22Rv1 (cell line): ENCODE data around the gene CALML5.

Source experiments
- H3K27ac ChIP-seq: fragments of 450-650 bp; 2 replicates; pipeline ENCODE4 v1.5.1; 2017
- ZFX ChIP-seq: fragments of 450-650 bp; IDR thresholded peaks from 2 replicates; pipeline ENCODE4 v1.6.1; 2017; ENCODE audit warnings: antibody characterized with exemption, borderline replicate concordance
- TF ChIP-seq, protein P1 (sequence below): fragments of 450-650 bp; IDR thresholded peaks from 2 replicates; pipeline ENCODE4 v1.5.1; 2017; ENCODE audit warnings: mild to moderate bottlenecking

CALML5 gene

DNA sequence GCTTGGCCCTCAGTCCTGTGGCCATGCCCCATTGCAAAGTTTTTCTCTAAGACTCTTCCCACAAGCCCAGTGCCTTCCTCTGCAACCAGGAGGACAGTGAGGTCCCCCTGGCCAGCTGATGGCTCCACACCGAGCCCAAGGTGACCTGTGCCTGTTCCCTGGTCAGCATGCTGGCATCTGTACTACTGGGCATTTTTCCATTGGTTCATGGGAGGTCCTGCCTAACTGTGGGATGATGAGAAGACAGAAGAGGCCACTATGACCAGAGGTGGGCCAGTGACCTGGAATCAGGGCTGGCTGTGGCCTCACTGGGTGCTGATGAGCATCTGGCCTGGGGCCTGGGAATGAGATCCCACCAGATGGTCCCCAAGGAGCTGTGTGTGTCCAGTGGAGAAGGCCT, 45.6 kb upstream of the CALML5 start:
- peak overlapping the region; percentile 96 for H3K27ac ChIP-seq
- TF ChIP-seq, protein P1, sequence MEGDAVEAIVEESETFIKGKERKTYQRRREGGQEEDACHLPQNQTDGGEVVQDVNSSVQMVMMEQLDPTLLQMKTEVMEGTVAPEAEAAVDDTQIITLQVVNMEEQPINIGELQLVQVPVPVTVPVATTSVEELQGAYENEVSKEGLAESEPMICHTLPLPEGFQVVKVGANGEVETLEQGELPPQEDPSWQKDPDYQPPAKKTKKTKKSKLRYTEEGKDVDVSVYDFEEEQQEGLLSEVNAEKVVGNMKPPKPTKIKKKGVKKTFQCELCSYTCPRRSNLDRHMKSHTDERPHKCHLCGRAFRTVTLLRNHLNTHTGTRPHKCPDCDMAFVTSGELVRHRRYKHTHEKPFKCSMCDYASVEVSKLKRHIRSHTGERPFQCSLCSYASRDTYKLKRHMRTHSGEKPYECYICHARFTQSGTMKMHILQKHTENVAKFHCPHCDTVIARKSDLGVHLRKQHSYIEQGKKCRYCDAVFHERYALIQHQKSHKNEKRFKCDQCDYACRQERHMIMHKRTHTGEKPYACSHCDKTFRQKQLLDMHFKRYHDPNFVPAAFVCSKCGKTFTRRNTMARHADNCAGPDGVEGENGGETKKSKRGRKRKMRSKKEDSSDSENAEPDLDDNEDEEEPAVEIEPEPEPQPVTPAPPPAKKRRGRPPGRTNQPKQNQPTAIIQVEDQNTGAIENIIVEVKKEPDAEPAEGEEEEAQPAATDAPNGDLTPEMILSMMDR, result no peak
- TF ChIP-seq ZFX, result no peak

- H3K27ac ChIP-seq, result peak overlapping the region; percentile 96
- no peak for TF ChIP-seq ZFX
- TF ChIP-seq, protein P1, result no peak
Observed at GRCh38 chr10:5544216-5544805, 44.9 kb upstream of the CALML5 start.

DNA sequence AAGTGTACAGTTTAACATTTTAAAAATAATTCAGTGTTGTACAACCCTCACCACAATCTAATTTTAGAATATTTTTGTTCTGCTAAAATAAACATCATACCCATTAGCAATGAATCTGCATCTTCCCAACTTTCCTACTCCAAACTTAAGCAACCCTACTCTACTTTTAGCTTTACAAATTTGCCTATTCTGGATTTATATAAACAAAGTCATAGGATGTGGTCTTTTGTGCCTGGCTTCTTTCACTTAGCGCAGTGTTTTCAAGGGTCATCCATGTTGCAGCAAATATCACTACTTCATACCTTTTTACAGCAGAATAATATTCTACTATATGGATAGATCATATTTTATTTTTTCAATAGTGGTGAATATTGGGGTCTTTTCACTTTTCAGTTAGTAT, 44.3 kb upstream of the CALML5 start:
- peak overlapping the region; percentile 96 for H3K27ac ChIP-seq
- TF ChIP-seq, protein P1, result no peak
- no peak for TF ChIP-seq ZFX

GRCh38 chr10:5542100-5542499, 42.7 kb upstream of the CALML5 start:
- TF ChIP-seq, protein P1, result no peak
- no peak for TF ChIP-seq ZFX
- H3K27ac ChIP-seq, result no peak overlapping the region

DNA sequence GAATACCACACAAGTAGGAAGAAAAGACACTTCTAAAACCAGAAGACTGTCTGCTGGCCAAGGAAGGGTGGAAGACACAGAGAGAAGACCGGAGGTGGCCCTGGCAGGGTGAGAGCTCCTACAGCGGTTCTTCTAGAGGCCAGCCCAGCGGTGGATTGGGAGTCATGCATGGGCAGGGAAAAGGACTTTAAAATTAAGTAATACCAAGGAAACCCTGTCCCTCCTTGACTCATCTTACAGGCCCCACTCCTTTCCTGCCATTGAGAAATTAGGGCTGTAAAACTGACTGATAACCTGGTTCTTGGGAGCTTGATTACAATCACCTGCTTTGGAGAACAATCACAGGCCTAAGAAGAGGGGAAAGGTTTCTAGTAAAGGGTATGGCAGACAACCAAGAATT, 41.5 kb upstream of the CALML5 start:
- TF ChIP-seq ZFX, result no peak
- TF ChIP-seq, protein P1, result no peak
- H3K27ac ChIP-seq, result no peak overlapping the region

DNA sequence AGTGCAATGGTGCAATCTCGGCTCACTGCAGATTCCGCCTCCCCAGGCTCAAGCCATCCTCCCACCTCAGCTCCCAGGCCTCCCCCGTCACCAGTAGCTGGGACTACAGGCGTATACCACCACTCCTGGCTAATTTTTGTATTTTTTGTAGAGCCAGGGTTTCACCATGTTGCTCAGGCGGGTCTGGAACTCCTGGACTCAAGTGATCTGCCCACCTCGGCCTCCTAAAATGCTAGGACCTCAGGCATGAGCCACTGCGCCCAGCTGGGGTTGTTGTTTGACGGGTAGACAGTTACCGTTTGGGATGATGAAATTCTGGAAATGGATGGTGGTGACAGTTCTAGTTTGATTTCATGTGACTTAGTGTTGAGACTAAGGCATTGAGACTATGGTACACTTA, 40.7 kb upstream of the CALML5 start:
- no peak for TF ChIP-seq ZFX
- H3K27ac ChIP-seq, result no peak overlapping the region

- TF ChIP-seq ZFX, result no peak
- TF ChIP-seq, protein P1, result no peak
- no peak overlapping the region for H3K27ac ChIP-seq
Observed at GRCh38 chr10:5538892-5539651, 39.7 kb upstream of the CALML5 start.
